Measurements from ENCODE around the gene TCP11L2. TPM values are rescaled to one million over a fixed set of nuclear protein-coding genes. Genes with fewer than 3 reads are reported as not detected.
"Not testable (repeated sequence)": the region's sequence is repeated elsewhere in the genome, so short reads cannot be mapped to it uniquely, and the experiment has no call there.

The TCP11L2 gene
- total and polyA plus RNA-seq, 5 donors from 2014 or later: 46.0 to 153 (median 64.8) TPM

DNA sequence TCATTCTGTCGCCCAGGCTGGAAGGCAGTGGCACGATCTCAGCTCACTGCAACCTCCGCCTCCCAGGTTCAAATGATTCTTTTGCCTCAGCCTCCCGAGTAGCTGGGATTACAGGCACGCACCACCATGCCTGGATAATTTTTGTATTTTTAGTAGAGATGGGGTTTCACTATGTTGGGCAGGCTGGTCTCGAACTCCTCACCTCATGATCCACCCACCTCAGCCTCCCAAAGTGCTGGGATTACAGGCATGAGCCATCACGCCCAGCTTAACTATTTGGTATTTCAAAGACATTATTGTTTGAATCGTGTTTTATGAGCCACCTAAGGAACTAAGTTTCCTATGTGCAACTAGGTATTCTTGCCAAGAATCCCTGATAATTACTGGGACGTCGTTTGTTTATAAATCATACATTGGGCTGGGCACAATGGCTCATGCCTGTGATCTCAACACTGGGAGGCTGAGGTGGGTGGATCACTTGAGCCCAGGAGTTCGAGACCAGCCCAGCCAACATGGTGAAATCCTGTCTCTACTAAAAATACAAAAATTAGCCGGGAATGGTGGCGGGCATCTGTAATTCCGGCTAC is 15.9 kb upstream of the TCP11L2 start:
- not testable (repeated sequence) for H3K36me3 ChIP-seq (ENCODE audit: control insufficient read depth, insufficient read depth, low read length); H3K27me3 ChIP-seq (ENCODE audit: control insufficient read depth, insufficient read depth, low read length); H3K36me3 Mint-ChIP-seq; H3K27ac Mint-ChIP-seq; H3K9me3 ChIP-seq (ENCODE audit: control insufficient read depth in 2 of 2, low read length in 2 of 2); H3K27ac ChIP-seq (ENCODE audit: insufficient read depth, low read length, poor library complexity, severe bottlenecking); H3K4me1 ChIP-seq (ENCODE audit: control insufficient read depth, insufficient read depth, low read length, poor library complexity, severe bottlenecking); DNase-seq; H3K4me3 ChIP-seq (ENCODE audit: low read depth, low read length); ATAC-seq (ENCODE audit: low read depth in 2 of 2); H3K4me3 Mint-ChIP-seq; H3K9me3 Mint-ChIP-seq
- peaks cover 0 to 12% (median 3%) of the 10 kb centered on the region in 4 donors for H3K4me1 Mint-ChIP-seq
- H3K27me3 Mint-ChIP-seq: peaks cover 15% of the 10 kb centered on the region

DNA sequence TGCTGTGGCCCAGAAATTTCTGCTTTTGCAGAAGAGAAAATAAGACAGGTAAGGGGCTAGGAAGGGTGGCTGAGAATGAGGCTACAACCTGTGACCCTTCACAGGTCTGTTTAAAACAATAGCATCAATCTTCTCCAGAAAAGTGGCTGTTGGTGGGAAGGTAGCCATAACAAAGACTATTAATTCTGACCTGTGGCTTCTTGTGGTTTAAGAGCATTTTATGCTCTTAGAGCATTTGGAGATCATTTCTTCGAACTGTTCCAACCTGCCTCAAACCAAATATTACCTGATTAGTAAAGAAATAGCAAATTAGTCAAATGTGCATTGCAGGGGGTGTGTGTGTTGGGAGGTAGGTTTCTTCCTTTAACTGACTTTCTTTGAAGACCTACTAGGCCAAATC is 15.2 kb upstream of the TCP11L2 start:
- Histone ChIP-seq H3K27me3 (ENCODE audit: control insufficient read depth, insufficient read depth, low read length) (no peaks in the 10 kb centered on the region), H3K4me1 (ENCODE audit: control insufficient read depth, insufficient read depth, low read length, poor library complexity, severe bottlenecking) (no peaks in the 10 kb centered on the region), H3K9me3 (ENCODE audit: control insufficient read depth in 2 of 2, low read length in 2 of 2) (peaks cover 0 to 1% of the 10 kb centered on the region in 2 experiments), H3K36me3 (ENCODE audit: control insufficient read depth, insufficient read depth, low read length) (no peaks in the 10 kb centered on the region), H3K4me3 (ENCODE audit: low read depth, low read length) (no peak overlapping the region), H3K27ac (ENCODE audit: insufficient read depth, low read length, poor library complexity, severe bottlenecking) (no peak overlapping the region)
- DNase-seq: no peak
- Mint-ChIP-seq H3K4me1 (peaks cover 0 to 12% (median 3%) of the 10 kb centered on the region in 4 donors), H3K36me3 (no peaks in the 10 kb centered on the region), H3K4me3 (no peak overlapping the region), H3K27ac (no peak overlapping the region), H3K9me3 (peaks cover 0 to 6% (median 1%) of the 10 kb centered on the region in 7 donors), H3K27me3 (peaks cover 13% of the 10 kb centered on the region)
- ATAC-seq (ENCODE audit: low read depth in 2 of 2): no peak

GRCh38 chr12:106288101-106288493 is 14.4 kb upstream of the TCP11L2 start:
- Histone ChIP-seq H3K27me3 (ENCODE audit: control insufficient read depth, insufficient read depth, low read length) (no peaks in the 10 kb centered on the region), H3K4me1 (ENCODE audit: control insufficient read depth, insufficient read depth, low read length, poor library complexity, severe bottlenecking) (no peaks in the 10 kb centered on the region), H3K4me3 (ENCODE audit: low read depth, low read length) (no peak overlapping the region), H3K27ac (ENCODE audit: insufficient read depth, low read length, poor library complexity, severe bottlenecking) (no peak overlapping the region), H3K36me3 (ENCODE audit: control insufficient read depth, insufficient read depth, low read length) (no peaks in the 10 kb centered on the region), H3K9me3 (ENCODE audit: control insufficient read depth in 2 of 2, low read length in 2 of 2) (no peaks in the 10 kb centered on the region)
- Mint-ChIP-seq H3K4me3 (no peak overlapping the region), H3K27ac (no peak overlapping the region), H3K4me1 (peaks cover 0 to 10% (median 3%) of the 10 kb centered on the region in 4 donors), H3K27me3 (peaks cover 6% of the 10 kb centered on the region), H3K9me3 (peaks cover 0 to 1% (median 0%) of the 10 kb centered on the region in 7 donors), H3K36me3 (no peaks in the 10 kb centered on the region)
- ATAC-seq (ENCODE audit: low read depth in 2 of 2) (no peak), DNase-seq (no peak)

- peaks cover under 1% of the 10 kb centered on the region for H3K27me3 Mint-ChIP-seq
- no peaks in the 10 kb centered on the region for H3K36me3 Mint-ChIP-seq
- H3K27ac Mint-ChIP-seq: peak overlapping the region in 2 of 3 donors; percentile 1 to 47
- Histone ChIP-seq H3K4me1 (ENCODE audit: control insufficient read depth, insufficient read depth, low read length, poor library complexity, severe bottlenecking) (no peaks in the 10 kb centered on the region), H3K27ac (ENCODE audit: insufficient read depth, low read length, poor library complexity, severe bottlenecking) (no peak overlapping the region), H3K27me3 (ENCODE audit: control insufficient read depth, insufficient read depth, low read length) (no peaks in the 10 kb centered on the region), H3K9me3 (ENCODE audit: control insufficient read depth in 2 of 2, low read length in 2 of 2) (no peaks in the 10 kb centered on the region), H3K4me3 (ENCODE audit: low read depth, low read length) (no peak overlapping the region), H3K36me3 (ENCODE audit: control insufficient read depth, insufficient read depth, low read length) (no peaks in the 10 kb centered on the region)
- DNase-seq: no peak
- peaks cover 0 to 1% (median 0%) of the 10 kb centered on the region in 7 donors for H3K9me3 Mint-ChIP-seq
- H3K4me1 Mint-ChIP-seq: peaks cover 0 to 10% (median 3%) of the 10 kb centered on the region in 4 donors
- ATAC-seq (ENCODE audit: low read depth in 2 of 2): peak; percentile 58 to 77
- no peak overlapping the region for H3K4me3 Mint-ChIP-seq
Observed at GRCh38 chr12:106288494-106289195, 13.9 kb upstream of the TCP11L2 start.

DNA sequence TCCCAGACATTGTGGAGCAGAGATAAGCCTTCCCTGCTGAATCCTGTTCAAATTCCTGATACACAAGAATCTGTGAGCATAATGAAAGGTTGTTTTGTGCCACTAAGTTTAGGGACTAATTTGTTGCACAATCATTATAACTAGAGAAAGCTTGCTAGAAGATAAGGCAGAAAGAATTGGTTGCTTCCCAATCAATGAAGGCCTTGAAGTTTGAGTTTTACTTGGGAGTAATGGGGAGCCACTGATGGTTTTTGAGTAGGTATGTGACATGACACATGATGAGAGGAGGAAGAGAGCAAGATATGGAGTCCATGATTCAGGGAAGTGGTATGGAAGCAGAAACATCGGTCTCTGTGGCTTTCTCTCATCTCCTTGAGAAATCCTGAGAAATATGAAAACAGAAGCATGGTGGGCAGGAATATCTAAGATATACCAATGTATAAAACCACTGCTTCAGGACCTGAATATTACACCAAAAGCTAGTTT is 13.3 kb upstream of the TCP11L2 start:
- Histone ChIP-seq H3K36me3 (ENCODE audit: control insufficient read depth, insufficient read depth, low read length) (no peaks in the 10 kb centered on the region), H3K4me1 (ENCODE audit: control insufficient read depth, insufficient read depth, low read length, poor library complexity, severe bottlenecking) (no peaks in the 10 kb centered on the region), H3K4me3 (ENCODE audit: low read depth, low read length) (no peak overlapping the region), H3K27me3 (ENCODE audit: control insufficient read depth, insufficient read depth, low read length) (no peaks in the 10 kb centered on the region), H3K9me3 (ENCODE audit: control insufficient read depth in 2 of 2, low read length in 2 of 2) (no peaks in the 10 kb centered on the region), H3K27ac (ENCODE audit: insufficient read depth, low read length, poor library complexity, severe bottlenecking) (no peak overlapping the region)
- peaks cover 0 to 1% (median 0%) of the 10 kb centered on the region in 7 donors for H3K9me3 Mint-ChIP-seq
- no peaks in the 10 kb centered on the region for H3K27me3 Mint-ChIP-seq
- no peaks in the 10 kb centered on the region for H3K36me3 Mint-ChIP-seq
- H3K4me1 Mint-ChIP-seq: peaks cover 0 to 10% (median 3%) of the 10 kb centered on the region in 4 donors
- DNase-seq (no peak), ATAC-seq (ENCODE audit: low read depth in 2 of 2) (no peak)
- H3K27ac Mint-ChIP-seq: peak overlapping the region; percentile 1 to 47 (median 26)
- no peak overlapping the region for H3K4me3 Mint-ChIP-seq

DNA sequence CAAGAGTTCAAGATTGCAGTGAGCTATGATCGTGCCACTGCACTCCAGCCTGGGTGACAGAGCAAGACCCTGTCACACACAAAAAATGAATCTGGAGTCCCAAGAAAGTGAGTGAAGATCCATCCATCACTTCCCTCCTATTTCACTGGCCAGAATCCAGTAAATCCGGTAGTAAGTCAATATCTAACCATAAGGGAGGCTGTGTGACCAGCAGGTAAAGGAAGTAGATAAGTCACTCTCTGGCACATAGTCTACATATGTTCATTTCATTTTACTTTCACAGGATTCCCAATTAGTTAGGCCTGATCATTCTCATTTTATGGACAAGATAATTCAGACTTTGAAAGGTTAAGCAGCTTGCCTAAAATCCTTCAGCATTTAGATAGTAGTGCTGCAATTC is 11.9 kb upstream of the TCP11L2 start:
- Histone ChIP-seq H3K27ac (ENCODE audit: insufficient read depth, low read length, poor library complexity, severe bottlenecking) (no peak overlapping the region), H3K27me3 (ENCODE audit: control insufficient read depth, insufficient read depth, low read length) (peaks cover 3% of the 10 kb centered on the region), H3K4me1 (ENCODE audit: control insufficient read depth, insufficient read depth, low read length, poor library complexity, severe bottlenecking) (no peaks in the 10 kb centered on the region), H3K36me3 (ENCODE audit: control insufficient read depth, insufficient read depth, low read length) (no peaks in the 10 kb centered on the region), H3K4me3 (ENCODE audit: low read depth, low read length) (no peak overlapping the region), H3K9me3 (ENCODE audit: control insufficient read depth in 2 of 2, low read length in 2 of 2) (no peaks in the 10 kb centered on the region)
- Mint-ChIP-seq H3K36me3 (no peaks in the 10 kb centered on the region), H3K4me3 (no peak overlapping the region), H3K9me3 (peaks cover 0 to 1% (median 0%) of the 10 kb centered on the region in 7 donors), H3K27ac (no peak overlapping the region), H3K27me3 (peaks cover 8% of the 10 kb centered on the region), H3K4me1 (peaks cover 0 to 2% (median 0%) of the 10 kb centered on the region in 4 donors)
- ATAC-seq (ENCODE audit: low read depth in 2 of 2) (no peak), DNase-seq (no peak)

GRCh38 chr12:106291342-106291741 is 11.2 kb upstream of the TCP11L2 start:
- ATAC-seq (ENCODE audit: low read depth in 2 of 2) (no peak), DNase-seq (no peak)
- Histone ChIP-seq H3K36me3 (ENCODE audit: control insufficient read depth, insufficient read depth, low read length) (no peaks in the 10 kb centered on the region), H3K4me1 (ENCODE audit: control insufficient read depth, insufficient read depth, low read length, poor library complexity, severe bottlenecking) (no peaks in the 10 kb centered on the region), H3K4me3 (ENCODE audit: low read depth, low read length) (no peak overlapping the region), H3K27me3 (ENCODE audit: control insufficient read depth, insufficient read depth, low read length) (peaks cover 3% of the 10 kb centered on the region), H3K9me3 (ENCODE audit: control insufficient read depth in 2 of 2, low read length in 2 of 2) (no peaks in the 10 kb centered on the region), H3K27ac (ENCODE audit: insufficient read depth, low read length, poor library complexity, severe bottlenecking) (no peak overlapping the region)
- no peak overlapping the region for H3K4me3 Mint-ChIP-seq
- peaks cover 0 to 2% (median 0%) of the 10 kb centered on the region in 4 donors for H3K4me1 Mint-ChIP-seq
- no peaks in the 10 kb centered on the region for H3K36me3 Mint-ChIP-seq
- peaks cover 14% of the 10 kb centered on the region for H3K27me3 Mint-ChIP-seq
- peaks cover 0 to 1% (median 0%) of the 10 kb centered on the region in 7 donors for H3K9me3 Mint-ChIP-seq
- no peak overlapping the region for H3K27ac Mint-ChIP-seq
